Left ventricle myocardium inferior (tissue), 1 donor: ENCODE measurements around the gene EIF5. TPM values are rescaled to one million over a fixed set of nuclear protein-coding genes. Genes with fewer than 3 reads are reported as not detected.

Source experiments
- DNase-seq: peaks from one replicate; pipeline ENCODE4 v3.0.0-alpha.2; 2020
- H3K27ac ChIP-seq: fragments of 200-600 bp; replicated peaks from 2 replicates; pipeline ENCODE4 v1.8.0; 2021
- H3K27me3 ChIP-seq: fragments of 200-600 bp; 2 replicates; pipeline ENCODE4 v1.8.0; 2021; ENCODE audit warnings: low read depth
- H3K36me3 ChIP-seq: fragments of 200-600 bp; 2 replicates; pipeline ENCODE4 v1.8.0; 2021
- H3K4me1 ChIP-seq: fragments of 200-600 bp; 2 replicates; pipeline ENCODE4 v1.8.0; 2021
- H3K4me3 ChIP-seq: fragments of 200-600 bp; 2 replicates; pipeline ENCODE4 v1.8.0; 2021; ENCODE audit warnings: mild to moderate bottlenecking, moderate library complexity
- H3K9me3 ChIP-seq: fragments of 200-600 bp; replicated peaks from 2 replicates; pipeline ENCODE4 v1.8.0; 2021
- intact Hi-C: fragments of 100-400 bp; cut with micrococcal nuclease; formaldehyde crosslinking; loops from one replicate; pipeline ENCODE4 v1.11.0; 2022
- total RNA-seq: library from RNA; stranded (reverse); fragmentation: NEBNext Ultra II Directional; extraction: Animal tissue kit (Norgen Biotek cat#: 25700); gene quantifications from one replicate; pipeline ENCODE4 v1.2.1, GENCODE V29; 2021
- TF ChIP-seq, protein P1 (sequence below): fragments of 200-600 bp; IDR thresholded peaks from 2 replicates; pipeline ENCODE4 v1.8.0; 2021; ENCODE audit warnings: antibody characterized with exemption, mild to moderate bottlenecking, borderline replicate concordance
- donor health status: DM: no; HTN: yes; CAD: no; lungs with severe emphysema.

EIF5 gene
- total RNA-seq, 1 donor from 2014 or later: 260 TPM

DNA sequence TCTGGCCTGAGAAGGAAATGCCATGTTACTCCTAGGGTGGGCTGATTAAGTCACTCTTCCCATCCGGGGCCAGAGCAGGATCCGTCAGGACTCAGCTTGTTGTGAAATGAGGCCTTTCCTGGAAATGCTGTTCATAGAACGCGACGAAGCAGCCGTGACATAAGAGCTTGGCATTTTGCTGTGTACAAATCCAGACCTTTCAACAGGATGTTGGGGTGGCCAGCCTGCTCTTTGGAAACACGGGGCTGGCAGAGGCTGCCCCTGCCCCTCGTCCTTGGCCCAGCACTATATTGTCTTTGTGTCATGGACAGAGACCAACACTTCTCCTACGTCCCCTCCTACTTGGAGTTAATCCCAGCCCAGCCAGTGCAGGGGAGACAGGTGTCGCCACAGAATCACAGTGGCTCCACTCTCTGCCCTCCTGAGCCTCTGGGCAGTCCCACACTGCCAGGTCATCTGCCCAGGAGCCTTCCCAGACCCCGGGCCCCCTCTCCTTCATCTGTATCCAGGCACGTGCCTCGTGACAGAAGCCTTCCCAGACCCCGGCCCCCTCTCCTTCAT is 18.6 kb upstream of the EIF5 start:
- peaks cover 15% of the 10 kb centered on the region for H3K27me3 ChIP-seq
- intact Hi-C loops: no loop called here
- H3K4me1 ChIP-seq: peaks cover 15% of the 10 kb centered on the region
- no peak overlapping the region for H3K27ac ChIP-seq
- no peak for DNase-seq
- TF ChIP-seq, protein P1, sequence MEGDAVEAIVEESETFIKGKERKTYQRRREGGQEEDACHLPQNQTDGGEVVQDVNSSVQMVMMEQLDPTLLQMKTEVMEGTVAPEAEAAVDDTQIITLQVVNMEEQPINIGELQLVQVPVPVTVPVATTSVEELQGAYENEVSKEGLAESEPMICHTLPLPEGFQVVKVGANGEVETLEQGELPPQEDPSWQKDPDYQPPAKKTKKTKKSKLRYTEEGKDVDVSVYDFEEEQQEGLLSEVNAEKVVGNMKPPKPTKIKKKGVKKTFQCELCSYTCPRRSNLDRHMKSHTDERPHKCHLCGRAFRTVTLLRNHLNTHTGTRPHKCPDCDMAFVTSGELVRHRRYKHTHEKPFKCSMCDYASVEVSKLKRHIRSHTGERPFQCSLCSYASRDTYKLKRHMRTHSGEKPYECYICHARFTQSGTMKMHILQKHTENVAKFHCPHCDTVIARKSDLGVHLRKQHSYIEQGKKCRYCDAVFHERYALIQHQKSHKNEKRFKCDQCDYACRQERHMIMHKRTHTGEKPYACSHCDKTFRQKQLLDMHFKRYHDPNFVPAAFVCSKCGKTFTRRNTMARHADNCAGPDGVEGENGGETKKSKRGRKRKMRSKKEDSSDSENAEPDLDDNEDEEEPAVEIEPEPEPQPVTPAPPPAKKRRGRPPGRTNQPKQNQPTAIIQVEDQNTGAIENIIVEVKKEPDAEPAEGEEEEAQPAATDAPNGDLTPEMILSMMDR: no peak
- no peak overlapping the region for H3K4me3 ChIP-seq
- H3K9me3 ChIP-seq: no peaks in the 10 kb centered on the region
- no peaks in the 10 kb centered on the region for H3K36me3 ChIP-seq

DNA sequence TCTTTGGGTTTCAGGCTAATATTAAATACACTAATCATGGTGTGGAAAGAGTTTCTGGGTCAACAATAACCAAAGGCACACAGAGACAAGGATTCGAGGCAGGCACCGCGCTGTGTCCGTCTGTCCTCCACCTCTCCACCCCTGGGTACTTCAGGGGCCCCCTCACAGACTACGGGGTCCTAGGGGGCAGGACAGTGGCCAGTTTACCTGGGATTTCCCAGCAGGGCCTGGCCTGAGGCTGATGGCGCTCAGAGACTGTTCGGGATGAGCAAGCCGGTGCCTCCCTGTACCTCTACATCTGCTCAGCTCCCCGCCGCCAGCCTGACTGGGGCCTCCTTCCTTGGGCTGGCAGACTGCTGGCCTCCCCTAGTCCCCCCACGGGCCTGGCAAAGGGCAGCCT is 18.1 kb upstream of the EIF5 start:
- peaks cover 15% of the 10 kb centered on the region for H3K27me3 ChIP-seq
- no peak for DNase-seq
- TF ChIP-seq, protein P1: no peak
- no peaks in the 10 kb centered on the region for H3K36me3 ChIP-seq
- H3K27ac ChIP-seq: no peak overlapping the region
- H3K4me3 ChIP-seq: no peak overlapping the region
- H3K4me1 ChIP-seq: peaks cover 15% of the 10 kb centered on the region
- intact Hi-C loops: no loop called here
- H3K9me3 ChIP-seq: no peaks in the 10 kb centered on the region

DNA sequence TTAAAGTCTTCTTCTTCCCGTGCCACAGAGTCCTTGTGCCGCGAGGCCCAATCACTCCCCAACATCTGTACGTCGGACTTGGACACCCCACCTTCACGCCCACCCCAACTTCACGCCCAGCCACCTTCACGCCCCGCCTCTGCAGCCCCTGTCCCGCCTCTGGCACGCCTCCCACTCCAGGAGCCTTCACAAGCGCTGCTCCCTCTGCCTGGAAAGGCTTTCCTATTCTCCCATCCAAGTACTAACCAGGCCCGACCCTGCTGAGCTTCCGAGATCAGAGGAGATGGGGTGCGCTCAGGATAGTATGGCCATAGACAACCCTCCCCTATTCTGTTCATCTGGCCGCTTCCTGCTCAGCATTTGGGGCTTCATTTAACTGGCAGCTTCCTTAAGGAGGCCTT is 17.3 kb upstream of the EIF5 start:
- peaks cover 15% of the 10 kb centered on the region for H3K4me1 ChIP-seq
- H3K36me3 ChIP-seq: no peaks in the 10 kb centered on the region
- TF ChIP-seq, protein P1: no peak
- no peak overlapping the region for H3K4me3 ChIP-seq
- H3K9me3 ChIP-seq: no peaks in the 10 kb centered on the region
- intact Hi-C loops: no loop called here
- peaks cover 16% of the 10 kb centered on the region for H3K27me3 ChIP-seq
- no peak overlapping the region for H3K27ac ChIP-seq
- DNase-seq: no peak

DNA sequence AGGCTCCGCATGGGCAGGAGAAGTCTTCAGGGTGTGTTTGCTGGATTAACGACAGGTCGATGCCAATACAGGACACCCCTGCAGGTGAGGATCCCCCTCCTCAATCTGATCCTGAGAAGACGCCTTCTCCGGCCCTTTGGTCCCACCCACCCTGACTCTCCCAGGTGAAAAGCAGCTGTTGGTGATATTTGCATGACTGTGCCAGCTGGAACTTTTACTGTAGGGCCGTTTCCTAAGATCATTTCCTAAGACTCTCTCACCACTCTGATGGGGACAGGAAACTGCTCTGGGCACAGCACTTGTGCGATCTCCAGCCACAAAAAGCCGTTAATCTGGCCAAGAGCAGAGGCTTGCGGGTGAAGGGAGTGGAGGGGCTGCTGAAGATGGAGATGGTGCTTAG is 16.8 kb upstream of the EIF5 start:
- no peaks in the 10 kb centered on the region for H3K36me3 ChIP-seq
- no peak overlapping the region for H3K4me3 ChIP-seq
- H3K9me3 ChIP-seq: no peaks in the 10 kb centered on the region
- peaks cover 15% of the 10 kb centered on the region for H3K4me1 ChIP-seq
- no peak for DNase-seq
- TF ChIP-seq, protein P1: no peak
- intact Hi-C loops: no loop called here
- no peak overlapping the region for H3K27ac ChIP-seq
- peaks cover 21% of the 10 kb centered on the region for H3K27me3 ChIP-seq

DNA sequence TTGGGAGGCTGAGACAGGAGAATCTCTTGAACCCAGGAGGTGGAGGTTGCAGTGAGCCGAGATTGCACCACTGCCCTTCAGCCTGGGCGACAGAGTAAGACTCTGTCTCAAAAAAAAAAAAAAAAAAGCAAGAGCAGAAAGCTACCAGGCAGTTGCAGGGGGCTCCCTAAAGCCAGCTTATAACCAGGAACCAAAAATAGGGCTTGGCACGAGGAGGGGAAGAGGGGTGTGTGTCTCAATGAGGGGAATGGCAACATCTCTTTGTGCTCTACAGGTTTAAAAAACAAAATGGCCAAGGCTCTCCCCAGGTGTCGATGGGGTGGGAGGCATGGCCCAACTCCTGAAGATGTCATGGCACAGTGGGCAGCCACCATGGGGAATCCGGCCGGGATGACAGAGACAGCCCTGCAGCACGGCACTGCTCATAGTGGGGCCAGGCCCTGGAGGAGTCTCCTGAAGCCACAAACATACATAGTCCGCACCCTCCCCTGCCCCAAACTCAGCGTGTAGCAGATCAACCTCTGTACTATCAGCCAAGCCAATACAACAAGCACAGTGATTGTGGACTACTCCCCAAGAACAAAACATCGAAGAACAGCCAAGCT is 16.0 kb upstream of the EIF5 start:
- intact Hi-C loops: no loop called here
- Histone ChIP-seq H3K36me3 (no peaks in the 10 kb centered on the region), H3K27ac (no peak overlapping the region), H3K4me3 (no peak overlapping the region), H3K27me3 (peaks cover 22% of the 10 kb centered on the region), H3K4me1 (peaks cover 15% of the 10 kb centered on the region), H3K9me3 (no peaks in the 10 kb centered on the region)
- TF ChIP-seq, protein P1: no peak
- no peak for DNase-seq
